IMR-90 (cell line): ENCODE data around the gene SNRNP200. TPM values are rescaled to one million over a fixed set of nuclear protein-coding genes. Genes with fewer than 3 reads are reported as not detected.
A peak's percentile ranks its signal among the peaks of the same experiment; 100 is the strongest.
"Not testable (repeated sequence)": the region's sequence is repeated elsewhere in the genome, so short reads cannot be mapped to it uniquely, and the experiment has no call there.

ENCODE experiments used
- ATAC-seq: fragments of 200-7000 bp; cut with Tn5 transposase; 2 replicates; pipeline ENCODE4 v1.9.1; 2020; ENCODE audit warnings: low read depth, mild to moderate bottlenecking, moderate library complexity
- BruUV-seq: library from RNA; stranded (reverse); fragments of 400-500 nt; replicated peaks from 2 replicates; lab custom pipeline; 2021; lab: Mats Ljungman, UMichigan
- CTCF ChIA-PET: fragments of 300-600 bp; formaldehyde crosslinking; extraction: SDS; loops from one replicate; lab custom pipeline; 2021; ENCODE audit warnings: antibody characterized with exemption; lab: Yijun Ruan, JAX
- POLR2A ChIA-PET: fragments of 300-600 bp; sonication (Branson Sonifier 250); formaldehyde crosslinking; loops from one replicate; lab custom pipeline; 2022; ENCODE audit warnings: antibody characterized with exemption; ENCODE audit not compliant: unreplicated experiment; lab: Charles Lee
- DNase-seq: peaks from one replicate; pipeline ENCODE4 v3.0.0; 2013
- H2AFZ ChIP-seq: replicated peaks from 2 replicates; pipeline ENCODE3; 2013; ENCODE audit warnings: low read length, mild to moderate bottlenecking; ENCODE audit not compliant: poor library complexity
- H2AK5ac ChIP-seq: 2 replicates; pipeline ENCODE4 v1.6.1; 2013; ENCODE audit warnings: low read depth, low read length, inconsistent platforms
- H2AK9ac ChIP-seq: replicated peaks from 2 replicates; pipeline ENCODE3; 2013; ENCODE audit warnings: mild to moderate bottlenecking, low read depth, low read length, moderate library complexity; ENCODE audit not compliant: poor library complexity
- H2BK120ac ChIP-seq: 2 replicates; pipeline ENCODE4 v1.6.1; 2013; ENCODE audit warnings: low read depth, low read length, inconsistent platforms
- H2BK15ac ChIP-seq: 3 replicates; pipeline ENCODE4 v1.6.1; 2013; ENCODE audit warnings: low read depth, low read length, inconsistent platforms
- H2BK20ac ChIP-seq: 2 replicates; pipeline ENCODE4 v1.6.1; 2013; ENCODE audit warnings: low read depth, mild to moderate bottlenecking, inconsistent platforms, low read length, moderate library complexity
- H2BK5ac ChIP-seq: 2 replicates; pipeline ENCODE4 v1.6.1; 2013; ENCODE audit warnings: mild to moderate bottlenecking, low read depth, low read length, inconsistent platforms; ENCODE audit not compliant: poor library complexity, severe bottlenecking
- H3K14ac ChIP-seq: replicated peaks from 2 replicates; pipeline ENCODE4 v1.6.1; 2013; ENCODE audit warnings: low read depth, low read length, inconsistent platforms
- H3K18ac ChIP-seq: 2 replicates; pipeline ENCODE4 v1.6.1; 2013; ENCODE audit warnings: low read depth, low read length, control low read depth
- H3K23ac ChIP-seq: 2 replicates; pipeline ENCODE4 v1.6.1; 2013; ENCODE audit warnings: low read depth, low read length, inconsistent platforms
- H3K27ac ChIP-seq: 2 replicates; pipeline ENCODE4 v1.5.1; 2013; ENCODE audit warnings: mild to moderate bottlenecking, control low read depth, low read length; ENCODE audit not compliant: insufficient read depth
- H3K27me3 ChIP-seq: 2 replicates; pipeline ENCODE4 v1.6.1; 2013; ENCODE audit warnings: low read length; ENCODE audit not compliant: control insufficient read depth, insufficient read depth
- H3K36me3 ChIP-seq: 2 replicates; pipeline ENCODE4 v1.6.1; 2013; ENCODE audit warnings: low read length, mixed read lengths; ENCODE audit not compliant: control insufficient read depth, insufficient read depth
- H3K4ac ChIP-seq: 2 replicates; pipeline ENCODE4 v1.6.1; 2013; ENCODE audit warnings: low read depth, low read length, inconsistent platforms
- H3K4me1 ChIP-seq: 2 replicates; pipeline ENCODE4 v1.6.1; 2013; ENCODE audit warnings: low read length, mixed read lengths; ENCODE audit not compliant: control insufficient read depth, insufficient read depth
- H3K4me2 ChIP-seq: 2 replicates; pipeline ENCODE4 v1.6.1; 2013; ENCODE audit warnings: low read depth, mild to moderate bottlenecking, control low read depth, low read length, moderate library complexity
- H3K4me3 ChIP-seq: 2 replicates; pipeline ENCODE4 v1.5.1; 2013; ENCODE audit warnings: low read depth, mild to moderate bottlenecking, control low read depth, low read length, moderate library complexity; ENCODE audit not compliant: insufficient read depth
- H3K56ac ChIP-seq: 2 replicates; pipeline ENCODE4 v1.6.1; 2013; ENCODE audit warnings: low read length, inconsistent platforms; ENCODE audit not compliant: insufficient read depth; ENCODE audit errors: extremely low read depth
- H3K79me1 ChIP-seq, 2 experiments: 2 replicates each; pipeline ENCODE4 v1.6.1; 2013; ENCODE audit warnings: low read length in 2 of 2, inconsistent platforms in 1 of 2, low read depth in 1 of 2
- H3K9ac ChIP-seq: 2 replicates; pipeline ENCODE4 v1.6.1; 2013; ENCODE audit warnings: low read depth, low read length, control low read depth
- H3K9me1 ChIP-seq: 2 replicates; pipeline ENCODE4 v1.6.1; 2013; ENCODE audit warnings: low read length, inconsistent platforms; ENCODE audit not compliant: insufficient read depth
- H3K9me3 ChIP-seq: 2 replicates; pipeline ENCODE4 v1.6.1; 2013; ENCODE audit warnings: low read length; ENCODE audit not compliant: control insufficient read depth, insufficient read depth
- H4K20me1 ChIP-seq: 2 replicates; pipeline ENCODE4 v1.6.1; 2013; ENCODE audit warnings: low read length, inconsistent platforms; ENCODE audit not compliant: insufficient read depth
- H4K5ac ChIP-seq: 2 replicates; pipeline ENCODE4 v1.6.1; 2013; ENCODE audit warnings: mild to moderate bottlenecking, low read depth, low read length, control low read depth
- H4K8ac ChIP-seq, 2 experiments: 2 replicates each; pipeline ENCODE4 v1.6.1; 2013; ENCODE audit warnings: low read depth in 2 of 2, low read length in 2 of 2, control low read depth in 1 of 2, inconsistent platforms in 1 of 2
- H4K91ac ChIP-seq: 2 replicates; pipeline ENCODE4 v1.6.1; 2013; ENCODE audit warnings: low read depth, low read length, inconsistent platforms; ENCODE audit not compliant: insufficient read depth
- CEBPB ChIP-seq: IDR thresholded peaks from 2 replicates; pipeline ENCODE4 v1.6.1; 2012; ENCODE audit warnings: low read depth, low read length, improper control_type of control experiment
- WGBS, 2 experiments: methylation state at CpG; one replicate each; pipeline versions ENCODE4 v1.1.5 to v1.1.7; 2013; ENCODE audit warnings: missing lambda C conversion rate in 2 of 2; ENCODE audit not compliant: insufficient read length in 1 of 2; ENCODE audit errors: extremely low coverage in 2 of 2; 5-methylcytosine and 5-hydroxymethylcytosine counted together
- dilution Hi-C: fragments of 300-500 bp; cut with HindIII; formaldehyde crosslinking; loops from one replicate; pipeline ENCODE4 v1.14.3; 2018; ENCODE audit warnings: low sequenced_read_pairs; ENCODE audit not compliant: unreplicated experiment
- in situ Hi-C: fragments of 300-500 bp; cut with MboI; formaldehyde crosslinking; loops from 3 replicates; pipeline ENCODE4 v1.14.3; 2019; ENCODE audit warnings: low sequenced_read_pairs, inconsistent platforms, mixed read lengths
- intact Hi-C: fragments of 100-400 bp; cut with micrococcal nuclease; formaldehyde crosslinking; loops from 2 replicates; pipeline ENCODE4 v1.10.0; 2022
- polyA plus RNA-seq, 3 experiments: library from polyadenylated mRNA; depleted of rRNA; stranded (reverse); fragments of >200 nt; gene quantifications; 2 replicates each; pipeline ENCODE4 v1.2.3, GENCODE V29; 2012; ENCODE audit warnings: low replicate concordance in 1 of 3
- total RNA-seq: library from RNA; depleted of rRNA; stranded (reverse); fragments of >200 nt; gene quantifications from 2 replicates; pipeline ENCODE4 v1.2.3, GENCODE V29; 2012

SNRNP200 gene
- total and polyA plus RNA-seq, 2 of the 4 experiments (the other 2 are of a cell fraction): 44.1 to 108 TPM

GRCh38 chr2:96294271-96294670 is 11.1 kb downstream of the SNRNP200 start:
- CTCF ChIA-PET, H2BK120ac ChIP-seq, H3K9me1 ChIP-seq, H3K79me1 ChIP-seq, H3K4me1 ChIP-seq, ATAC-seq, H3K56ac ChIP-seq, H4K5ac ChIP-seq, H2AK9ac ChIP-seq, H2BK5ac ChIP-seq, H3K14ac ChIP-seq, H3K4me2 ChIP-seq, H3K9ac ChIP-seq, H3K23ac ChIP-seq, H2AK5ac ChIP-seq, H4K20me1 ChIP-seq, H3K4ac ChIP-seq, intact Hi-C loops, H4K8ac ChIP-seq, H3K4me3 ChIP-seq, H4K91ac ChIP-seq, in situ Hi-C loops, H3K9me3 ChIP-seq, H3K27ac ChIP-seq, DNase-seq, H2AFZ ChIP-seq, H3K18ac ChIP-seq, H2BK20ac ChIP-seq, H3K27me3 ChIP-seq, BruUV-seq, H2BK15ac ChIP-seq, dilution Hi-C loops: not testable (repeated sequence)
- 0 out of 2 replicates have a peak, but pooled peaks have one; percentile 4 for TF ChIP-seq CEBPB
- POLR2A ChIA-PET: interaction anchor here (0.7 kb wide), 1 partner anchor 157 kb away, joined by 4 read pairs; no protein-coding TSS in a partner anchor
- peaks cover 79% of the 10 kb centered on the region for H3K36me3 ChIP-seq
- WGBS, 2 experiments: 88% methylated on average over 3 of the region's 8 CpGs; no CpG with 5 or more reads in 1 of the 2 experiments
